ENCODE data around the gene TIPIN.

DNA sequence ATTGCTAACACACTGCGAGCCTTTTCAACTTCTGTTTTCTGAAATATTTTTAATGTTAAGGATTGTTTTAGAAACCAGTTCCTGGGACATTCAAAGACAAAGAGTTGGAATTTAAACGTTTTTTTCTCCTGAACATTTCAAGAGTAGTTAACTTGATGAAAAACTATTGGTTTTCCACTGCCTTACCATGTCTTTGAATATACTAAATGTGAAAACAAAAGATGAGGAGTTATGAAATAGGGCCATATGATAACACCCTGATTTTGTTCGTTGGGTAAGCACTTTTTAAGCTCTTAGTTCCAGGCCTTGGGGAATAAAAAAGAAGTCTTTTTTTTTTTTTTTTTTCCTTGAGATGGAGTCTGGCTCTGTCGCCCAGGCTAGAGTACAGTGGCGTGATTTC lies 60.3 kb downstream of the TIPIN start:
- TF ChIP-seq, protein P1, sequence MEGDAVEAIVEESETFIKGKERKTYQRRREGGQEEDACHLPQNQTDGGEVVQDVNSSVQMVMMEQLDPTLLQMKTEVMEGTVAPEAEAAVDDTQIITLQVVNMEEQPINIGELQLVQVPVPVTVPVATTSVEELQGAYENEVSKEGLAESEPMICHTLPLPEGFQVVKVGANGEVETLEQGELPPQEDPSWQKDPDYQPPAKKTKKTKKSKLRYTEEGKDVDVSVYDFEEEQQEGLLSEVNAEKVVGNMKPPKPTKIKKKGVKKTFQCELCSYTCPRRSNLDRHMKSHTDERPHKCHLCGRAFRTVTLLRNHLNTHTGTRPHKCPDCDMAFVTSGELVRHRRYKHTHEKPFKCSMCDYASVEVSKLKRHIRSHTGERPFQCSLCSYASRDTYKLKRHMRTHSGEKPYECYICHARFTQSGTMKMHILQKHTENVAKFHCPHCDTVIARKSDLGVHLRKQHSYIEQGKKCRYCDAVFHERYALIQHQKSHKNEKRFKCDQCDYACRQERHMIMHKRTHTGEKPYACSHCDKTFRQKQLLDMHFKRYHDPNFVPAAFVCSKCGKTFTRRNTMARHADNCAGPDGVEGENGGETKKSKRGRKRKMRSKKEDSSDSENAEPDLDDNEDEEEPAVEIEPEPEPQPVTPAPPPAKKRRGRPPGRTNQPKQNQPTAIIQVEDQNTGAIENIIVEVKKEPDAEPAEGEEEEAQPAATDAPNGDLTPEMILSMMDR (IDR thresholded peaks at IDR 0.05), result no peak
- TF ChIP-seq POLR2A (IDR thresholded peaks at IDR 0.05), result no peak
